B cell (primary cell): Measurements from ENCODE around the gene TMEM158. TPM values are rescaled to one million over a fixed set of nuclear protein-coding genes. Genes with fewer than 3 reads are reported as not detected.

Source experiments
- ATAC-seq: fragments of 200-7000 bp; cut with Tn5 transposase; one replicate; pipeline ENCODE4 v1.10.0; 2021; ENCODE audit warnings: low read depth, mild to moderate bottlenecking, moderate number of reproducible peaks, moderate library complexity
- CTCF ChIA-PET: fragments of 350-600 bp; sonication (Branson Sonifier 250); formaldehyde crosslinking; loops from one replicate; lab custom pipeline; 2021; ENCODE audit warnings: antibody characterized with exemption, inconsistent platforms; lab: Charles Lee
- POLR2A ChIA-PET: fragments of 350-600 bp; sonication (Branson Sonifier 250); formaldehyde crosslinking; loops from one replicate; lab custom pipeline; 2021; ENCODE audit warnings: antibody characterized with exemption; lab: Charles Lee
- DNase-seq: peaks from one replicate; pipeline ENCODE4 v3.0.0; 2013
- H2AFZ ChIP-seq: 2 replicates; pipeline ENCODE4 v1.6.1; 2012; ENCODE audit warnings: mild to moderate bottlenecking, low read depth, low read length; ENCODE audit not compliant: insufficient read depth, poor library complexity, severe bottlenecking
- H3K27ac ChIP-seq, 2 donors: 1 replicate in 1 of 2; 2 replicates in 1 of 2; pipeline ENCODE4 v1.5.1; 2012 to 2013; ENCODE audit warnings: low read length in 2 of 2, mild to moderate bottlenecking in 2 of 2, moderate library complexity in 1 of 2
- H3K27me3 ChIP-seq, 4 experiments: fragments of 200-600 bp in 1 of 4; sonication (generic) in 1 of 4; replicated peaks in 1 of 4; 1 replicate in 2 of 4; 2 replicates in 2 of 4; pipeline versions ENCODE4 v1.6.1 to v1.7.0; 2013 to 2016; ENCODE audit warnings: low read length in 3 of 4, mild to moderate bottlenecking in 2 of 4, mixed read lengths in 1 of 4, moderate library complexity in 1 of 4; ENCODE audit not compliant: insufficient read depth in 4 of 4, control insufficient read depth in 3 of 4; ENCODE audit errors: control extremely low read depth in 1 of 4
- H3K36me3 ChIP-seq, 2 experiments: replicated peaks in 1 of 2; 1 replicate in 1 of 2; 2 replicates in 1 of 2; pipeline versions ENCODE4 v1.6.1 to v1.7.1; 2013; ENCODE audit warnings: low read length in 1 of 2; ENCODE audit not compliant: insufficient read depth in 2 of 2, control insufficient read depth in 1 of 2; ENCODE audit errors: control extremely low read depth in 1 of 2, extremely low read depth in 1 of 2
- H3K4me1 ChIP-seq, 2 donors: fragments of 200-600 bp in 1 of 2; sonication (generic) in 1 of 2; 1 replicate in 1 of 2; 2 replicates in 1 of 2; pipeline versions ENCODE4 v1.5.1 to v1.6.1; 2013 to 2017; ENCODE audit warnings: low read length in 2 of 2; ENCODE audit not compliant: control insufficient read depth in 2 of 2, insufficient read depth in 2 of 2
- H3K4me2 ChIP-seq: replicated peaks from 2 replicates; pipeline ENCODE3; 2012; ENCODE audit warnings: mild to moderate bottlenecking, low read depth, low read length; ENCODE audit not compliant: poor library complexity, severe bottlenecking
- H3K4me3 ChIP-seq, 5 experiments: fragments of 200-600 bp in 1 of 5; sonication (generic) in 1 of 5; 1 replicate in 3 of 5; 2 replicates in 2 of 5; pipeline versions ENCODE4 v1.5.1 to v1.7.0; 2011 to 2016; ENCODE audit warnings: low read length in 4 of 5, mild to moderate bottlenecking in 4 of 5, low read depth in 2 of 5, control low read depth in 1 of 5, moderate library complexity in 1 of 5; ENCODE audit not compliant: insufficient read depth in 1 of 5; ENCODE audit errors: control extremely low read depth in 1 of 5, extremely low read depth in 1 of 5
- H3K79me2 ChIP-seq: fragments of 200-600 bp; sonication (generic); one replicate; pipeline ENCODE4 v1.6.0; 2016; ENCODE audit warnings: low read length; ENCODE audit not compliant: control insufficient read depth, insufficient read depth
- H3K9ac ChIP-seq: fragments of 200-600 bp; sonication (generic); 2 replicates; pipeline ENCODE4 v1.6.1; 2017; ENCODE audit warnings: mild to moderate bottlenecking, low read length, moderate library complexity
- H3K9me3 ChIP-seq, 3 donors: one replicate each; pipeline versions ENCODE4 v1.6.1 to v1.7.1; 2013; ENCODE audit warnings: low read length in 2 of 3; ENCODE audit not compliant: control insufficient read depth in 2 of 3, insufficient read depth in 1 of 3; ENCODE audit errors: control extremely low read depth in 1 of 3
- H4K20me1 ChIP-seq: 2 replicates; pipeline ENCODE4 v1.6.0; 2012; ENCODE audit warnings: mild to moderate bottlenecking, low read length; ENCODE audit not compliant: insufficient read depth, control insufficient read depth, poor library complexity, severe bottlenecking
- H3K27ac Mint-ChIP-seq: one replicate; pipeline ENCODE4 v1.8.0; 2021; ENCODE audit warnings: mixed read lengths
- H3K27me3 Mint-ChIP-seq: one replicate; pipeline ENCODE4 v1.8.0; 2021; ENCODE audit warnings: mixed read lengths
- H3K4me1 Mint-ChIP-seq: one replicate; pipeline ENCODE4 v1.8.0; 2021; ENCODE audit warnings: mixed read lengths
- H3K4me3 Mint-ChIP-seq: one replicate; pipeline ENCODE4 v1.8.0; 2021; ENCODE audit warnings: mixed read lengths
- H3K9me3 Mint-ChIP-seq: one replicate; pipeline ENCODE4 v1.8.0; 2022; ENCODE audit warnings: mixed read lengths; ENCODE audit not compliant: insufficient read depth
- EZH2 ChIP-seq: IDR thresholded peaks from 2 replicates; pipeline ENCODE4 v1.6.1; 2012; ENCODE audit warnings: borderline replicate concordance, low read depth, mild to moderate bottlenecking, moderate library complexity, low read length; ENCODE audit not compliant: insufficient read depth, poor library complexity, severe bottlenecking
- WGBS: methylation state at CpG from one replicate; pipeline ENCODE4 v1.1.5; 2013; ENCODE audit warnings: missing lambda C conversion rate; ENCODE audit not compliant: insufficient coverage; 5-methylcytosine and 5-hydroxymethylcytosine counted together
- intact Hi-C: fragments of 100-400 bp; cut with micrococcal nuclease; formaldehyde crosslinking; loops from one replicate; pipeline ENCODE4 v1.10.0; 2022
- polyA plus RNA-seq: library from polyadenylated mRNA; depleted of rRNA; stranded (reverse); fragments of >200 nt; gene quantifications from 2 replicates; pipeline ENCODE4 v1.2.3, GENCODE V29; 2012
- total RNA-seq, 2 donors: library from RNA; stranded (reverse); fragments of 120-200 nt in 1 of 2; gene quantifications; 1 replicate in 1 of 2; 2 replicates in 1 of 2; pipeline versions ENCODE4 v1.2.3 to v1.2.4, GENCODE V29; 2013 to 2022
- TF ChIP-seq, protein P1 (sequence below): fragments of 200-600 bp; IDR thresholded peaks from one replicate; pipeline ENCODE4 v1.8.0; 2022; ENCODE audit warnings: antibody characterized with exemption, mild to moderate bottlenecking

Gene TMEM158
- total and polyA plus RNA-seq, 2 donors (not counting 1 experiment from before 2014, with no cell fraction given) = not detected

DNA sequence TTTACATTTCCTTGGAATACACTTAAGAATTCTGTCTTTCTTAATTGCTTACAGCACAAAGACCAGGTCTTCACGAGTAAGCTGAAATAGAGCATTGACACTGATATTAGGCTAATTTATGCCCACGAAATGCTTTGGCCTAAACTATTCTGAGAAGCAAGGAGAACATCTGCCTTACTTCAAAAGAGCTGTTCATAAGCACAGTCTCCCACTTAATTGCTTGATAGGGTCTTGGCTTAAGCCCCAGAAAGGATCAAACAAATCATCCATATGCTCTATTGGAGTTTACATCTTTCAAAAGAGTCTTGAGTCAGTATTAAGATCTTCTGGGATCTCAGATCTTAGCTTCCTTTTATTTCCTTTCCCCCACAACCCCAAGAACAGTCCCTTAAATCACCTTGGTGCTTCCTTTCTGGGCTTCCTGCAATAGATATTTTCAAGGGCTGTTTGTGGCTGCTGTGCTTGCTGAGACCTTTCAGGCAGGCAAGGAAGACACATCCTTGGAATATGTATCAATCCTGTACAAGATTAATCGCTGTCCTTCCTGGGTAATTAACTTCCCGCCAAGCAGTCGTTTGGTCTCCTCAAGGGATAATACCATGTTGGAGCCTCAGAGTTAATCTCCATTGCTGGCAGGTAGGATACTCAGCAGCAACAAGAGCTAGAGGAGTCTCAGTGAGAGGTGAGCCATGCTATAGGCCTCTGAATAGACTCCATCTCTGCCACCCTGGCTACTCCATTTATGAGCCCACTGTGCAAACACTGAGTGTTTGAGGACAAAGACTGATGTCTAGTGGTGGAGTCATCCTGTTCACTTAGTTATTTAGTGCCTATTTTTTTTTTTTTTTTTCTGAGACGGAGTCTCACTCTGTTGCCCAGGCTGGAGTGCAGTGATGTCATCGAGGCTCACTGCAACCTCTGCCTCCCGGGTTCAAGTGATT lies 37.1 kb downstream of the TMEM158 start:
- intact Hi-C loops = no loop called here
- Mint-ChIP-seq H3K4me3 (no peak overlapping the region), H3K9me3 (no peaks in the 10 kb centered on the region), H3K27ac (no peak overlapping the region), H3K27me3 (peaks cover 5% of the 10 kb centered on the region), H3K4me1 (no peaks in the 10 kb centered on the region)
- Histone ChIP-seq H3K27ac (no peak overlapping the region), H3K9me3 (no peaks in the 10 kb centered on the region), H4K20me1 (no peaks in the 10 kb centered on the region), H2AFZ (no peak overlapping the region), H3K79me2 (no peaks in the 10 kb centered on the region), H3K4me3 (no peak overlapping the region), H3K36me3 (no peaks in the 10 kb centered on the region), H3K9ac (no peak overlapping the region), H3K27me3 (no peaks in the 10 kb centered on the region), H3K4me2 (no peak overlapping the region), H3K4me1 (no peaks in the 10 kb centered on the region)
- POLR2A ChIA-PET = no interaction called here
- CTCF ChIA-PET = interaction anchor here (0.7 kb wide), 1 partner anchor 1435 kb away, joined by 3 read pairs; no protein-coding TSS in a partner anchor
- 84% methylated on average over 3 of the region's 8 CpGs for WGBS
- TF ChIP-seq, protein P1, sequence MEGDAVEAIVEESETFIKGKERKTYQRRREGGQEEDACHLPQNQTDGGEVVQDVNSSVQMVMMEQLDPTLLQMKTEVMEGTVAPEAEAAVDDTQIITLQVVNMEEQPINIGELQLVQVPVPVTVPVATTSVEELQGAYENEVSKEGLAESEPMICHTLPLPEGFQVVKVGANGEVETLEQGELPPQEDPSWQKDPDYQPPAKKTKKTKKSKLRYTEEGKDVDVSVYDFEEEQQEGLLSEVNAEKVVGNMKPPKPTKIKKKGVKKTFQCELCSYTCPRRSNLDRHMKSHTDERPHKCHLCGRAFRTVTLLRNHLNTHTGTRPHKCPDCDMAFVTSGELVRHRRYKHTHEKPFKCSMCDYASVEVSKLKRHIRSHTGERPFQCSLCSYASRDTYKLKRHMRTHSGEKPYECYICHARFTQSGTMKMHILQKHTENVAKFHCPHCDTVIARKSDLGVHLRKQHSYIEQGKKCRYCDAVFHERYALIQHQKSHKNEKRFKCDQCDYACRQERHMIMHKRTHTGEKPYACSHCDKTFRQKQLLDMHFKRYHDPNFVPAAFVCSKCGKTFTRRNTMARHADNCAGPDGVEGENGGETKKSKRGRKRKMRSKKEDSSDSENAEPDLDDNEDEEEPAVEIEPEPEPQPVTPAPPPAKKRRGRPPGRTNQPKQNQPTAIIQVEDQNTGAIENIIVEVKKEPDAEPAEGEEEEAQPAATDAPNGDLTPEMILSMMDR = no peak
- no peak for TF ChIP-seq EZH2
- DNase-seq (no peak), ATAC-seq (no peak)

DNA sequence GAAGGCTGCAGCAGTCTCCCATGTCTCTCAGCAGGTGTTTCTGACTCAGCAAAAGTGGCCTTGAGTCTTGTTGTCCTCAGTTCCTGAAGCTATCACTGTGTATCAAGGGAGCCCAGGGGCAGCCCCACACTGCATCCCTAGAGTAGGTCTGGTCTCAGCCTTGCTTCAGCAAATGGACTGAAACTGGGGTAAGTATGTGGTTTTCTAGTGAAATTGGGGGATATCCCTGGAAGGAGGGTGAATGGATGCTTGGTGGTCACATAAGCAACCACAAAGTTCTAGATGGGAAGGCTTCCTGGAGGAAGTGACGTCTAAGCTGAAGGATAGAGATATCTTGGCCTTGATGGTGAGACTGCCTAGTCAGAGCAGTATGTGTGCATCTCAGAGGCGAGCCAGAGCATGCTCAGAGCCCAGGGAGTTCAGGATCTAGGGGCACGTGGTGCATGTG lies 38.4 kb downstream of the TMEM158 start:
- Mint-ChIP-seq H3K27ac (no peak overlapping the region), H3K4me3 (no peak overlapping the region), H3K27me3 (peaks cover 5% of the 10 kb centered on the region), H3K9me3 (no peaks in the 10 kb centered on the region), H3K4me1 (no peaks in the 10 kb centered on the region)
- TF ChIP-seq, protein P1 = no peak
- no peak for TF ChIP-seq EZH2
- DNase-seq (no peak), ATAC-seq (no peak)
- H3K4me3 ChIP-seq = no peak overlapping the region
- no peaks in the 10 kb centered on the region for H4K20me1 ChIP-seq
- no peaks in the 10 kb centered on the region for H3K79me2 ChIP-seq
- ChIA-PET CTCF (no interaction called here), POLR2A (no interaction called here)
- no peaks in the 10 kb centered on the region for H3K4me1 ChIP-seq
- no peak overlapping the region for H2AFZ ChIP-seq
- WGBS = 67% methylated on average over 3 of the region's 3 CpGs
- H3K27ac ChIP-seq = no peak overlapping the region
- H3K9me3 ChIP-seq = no peaks in the 10 kb centered on the region
- H3K4me2 ChIP-seq = no peak overlapping the region
- H3K9ac ChIP-seq = no peak overlapping the region
- H3K36me3 ChIP-seq = no peaks in the 10 kb centered on the region
- intact Hi-C loops = no loop called here
- H3K27me3 ChIP-seq = no peaks in the 10 kb centered on the region
